ENCODE measurements around the gene ADCY9. TPM values are rescaled to one million over a fixed set of nuclear protein-coding genes. Genes with fewer than 3 reads are reported as not detected.

Gene ADCY9
- polyA plus RNA-seq, 4 donors: 8.7 to 10.9 (median 9.4) TPM

DNA sequence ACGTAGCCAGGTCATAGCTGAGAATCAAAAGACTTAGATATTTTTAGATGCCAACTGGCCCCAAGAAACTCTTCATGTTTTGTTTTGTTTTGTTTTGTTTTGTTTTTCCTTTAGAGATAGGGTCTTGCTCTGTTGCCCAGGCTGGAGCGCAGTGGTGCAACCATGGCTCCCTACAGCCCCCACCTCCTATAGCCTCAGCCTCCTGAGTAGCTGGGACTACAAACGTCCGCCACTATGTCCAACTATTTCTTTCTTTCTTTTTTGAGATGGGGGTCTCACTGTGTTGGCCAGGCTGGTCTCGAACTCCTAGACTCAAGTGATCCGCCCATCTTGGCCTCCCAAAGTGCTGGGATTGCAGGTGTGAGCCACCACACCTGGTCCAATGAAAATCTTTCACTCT, 107.1 kb downstream of the ADCY9 start:
- DNase-seq (ENCODE audit: low read depth in 4 of 4, low spot score in 2 of 4): no peak

DNA sequence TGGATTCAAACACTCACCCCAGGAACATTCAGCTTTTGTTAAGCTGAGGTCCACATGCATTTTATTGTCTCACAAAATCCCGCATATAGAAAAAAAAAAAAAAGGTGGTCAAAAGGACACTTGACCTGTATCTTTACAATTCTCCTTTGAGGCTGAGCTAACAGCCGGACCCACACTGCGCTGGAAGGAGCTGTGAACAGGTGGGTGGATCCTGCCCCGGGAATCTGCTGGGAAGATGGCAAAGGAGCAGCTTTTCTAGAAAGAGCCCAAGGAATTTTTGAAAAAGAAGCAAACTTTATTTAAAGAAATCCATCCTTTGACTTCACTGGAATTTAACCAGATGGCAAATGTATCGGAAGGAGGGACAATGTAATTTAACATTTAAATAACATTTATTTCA, 108.1 kb downstream of the ADCY9 start:
- DNase-seq (ENCODE audit: low read depth in 4 of 4, low spot score in 2 of 4): no peak

DNA sequence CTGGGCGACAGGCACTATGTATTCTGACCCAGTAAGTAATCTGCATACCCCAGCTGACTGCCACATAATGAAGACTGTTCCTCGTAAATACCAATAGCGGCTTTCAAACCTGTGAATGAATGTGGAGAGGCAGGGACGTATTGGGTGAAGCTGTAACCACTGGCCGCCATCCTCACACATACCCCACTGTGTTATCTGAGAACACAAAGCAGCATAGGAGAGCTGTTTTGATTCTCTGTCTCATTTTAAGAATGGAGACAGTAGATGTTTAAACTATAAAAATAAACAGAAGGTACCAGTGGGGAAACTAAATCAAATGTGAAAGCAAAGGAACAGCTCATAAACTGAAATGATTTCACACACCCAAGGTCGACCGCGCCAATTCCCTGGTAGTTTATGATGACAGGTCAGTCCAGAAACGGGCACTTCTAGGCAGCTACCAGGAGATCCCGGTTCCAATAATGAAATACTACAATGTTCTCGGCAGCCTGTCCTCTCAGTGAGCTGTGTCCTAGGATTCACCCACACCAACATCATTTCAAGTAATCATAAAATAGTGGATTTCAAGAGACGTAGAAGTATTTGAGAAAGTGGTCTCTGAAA, 109.7 kb downstream of the ADCY9 start:
- DNase-seq (ENCODE audit: low read depth in 4 of 4, low spot score in 2 of 4): no peak

DNA sequence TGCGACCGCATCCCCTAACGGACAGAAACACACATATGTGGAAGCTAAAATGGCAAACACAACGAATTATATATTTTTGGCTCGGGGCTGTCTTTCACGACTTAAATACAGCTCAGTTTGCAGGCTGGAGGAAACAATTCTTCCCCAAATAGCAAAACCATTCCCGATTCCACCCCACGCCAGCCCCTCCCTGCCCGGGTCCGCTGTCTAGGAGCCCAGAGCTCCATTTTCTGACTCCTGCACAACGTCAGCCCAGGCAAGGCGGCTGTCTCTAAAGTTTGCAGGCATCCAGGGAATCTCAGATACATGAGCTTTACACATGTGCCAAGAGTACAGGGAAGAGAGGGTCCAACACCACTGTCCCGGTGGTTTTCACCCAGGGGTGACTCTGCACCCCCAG, 110.5 kb downstream of the ADCY9 start:
- DNase-seq (ENCODE audit: low read depth in 4 of 4, low spot score in 2 of 4): no peak

DNA sequence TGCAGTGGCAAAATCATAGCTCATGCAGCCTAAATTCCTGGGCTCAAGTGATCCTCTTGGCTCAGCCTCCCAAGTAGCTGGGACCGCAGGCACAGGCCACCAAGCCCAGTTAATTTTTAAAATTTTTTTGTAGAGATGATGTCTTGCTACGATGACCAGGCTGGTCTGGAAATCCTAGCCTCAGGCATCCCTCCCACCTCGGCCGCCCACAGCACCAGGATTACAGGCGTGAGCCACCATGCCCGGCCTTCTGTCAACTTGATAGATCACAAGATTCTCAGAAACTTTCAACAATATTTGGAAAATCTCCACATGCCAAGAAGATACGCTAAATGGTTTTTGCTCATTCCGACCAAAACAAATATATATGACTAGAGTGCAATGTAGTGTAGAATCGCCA, 111.0 kb downstream of the ADCY9 start:
- DNase-seq (ENCODE audit: low read depth in 4 of 4, low spot score in 2 of 4): no peak

DNA sequence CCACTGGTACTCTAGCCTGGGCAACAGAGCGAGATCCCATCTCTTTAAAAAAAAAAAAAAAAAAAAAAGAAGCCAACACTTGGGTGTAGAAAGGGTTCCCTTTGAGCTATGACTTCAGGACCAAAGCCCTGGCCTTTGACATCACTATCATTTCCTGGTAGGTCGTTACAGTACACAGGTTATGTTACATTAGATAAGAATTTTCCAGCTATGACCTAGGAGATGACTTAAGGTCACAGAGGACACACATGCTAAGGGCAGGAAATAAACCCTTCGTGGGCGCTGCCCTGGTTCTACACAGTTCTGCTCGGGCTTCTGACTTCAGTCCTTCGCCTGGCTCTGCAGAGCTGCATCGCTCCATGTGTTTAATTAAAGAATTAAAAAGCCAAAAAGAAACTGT, 112.0 kb downstream of the ADCY9 start:
- DNase-seq (ENCODE audit: low read depth in 4 of 4, low spot score in 2 of 4): no peak

DNA sequence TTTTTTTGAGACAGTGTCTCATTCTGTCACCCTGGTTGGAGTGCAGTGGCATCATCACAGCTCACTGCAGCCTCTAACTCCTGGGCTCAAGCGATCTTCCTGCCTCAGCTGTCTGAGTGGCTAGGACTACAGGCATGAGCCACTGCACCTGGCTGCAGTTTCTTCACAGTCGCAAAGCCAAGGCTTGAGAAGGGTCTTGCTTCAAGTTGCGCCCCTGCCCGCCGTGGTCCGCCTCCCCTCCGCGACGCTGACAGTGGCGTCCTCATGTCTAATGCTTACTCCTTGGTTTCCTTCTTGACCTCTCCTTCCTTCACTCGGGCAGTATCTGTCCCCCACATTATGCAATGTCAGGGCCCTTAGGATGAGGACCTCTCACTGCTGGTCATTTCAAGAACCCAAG, 112.7 kb downstream of the ADCY9 start:
- no peak for DNase-seq (ENCODE audit: low read depth in 4 of 4, low spot score in 2 of 4)

DNA sequence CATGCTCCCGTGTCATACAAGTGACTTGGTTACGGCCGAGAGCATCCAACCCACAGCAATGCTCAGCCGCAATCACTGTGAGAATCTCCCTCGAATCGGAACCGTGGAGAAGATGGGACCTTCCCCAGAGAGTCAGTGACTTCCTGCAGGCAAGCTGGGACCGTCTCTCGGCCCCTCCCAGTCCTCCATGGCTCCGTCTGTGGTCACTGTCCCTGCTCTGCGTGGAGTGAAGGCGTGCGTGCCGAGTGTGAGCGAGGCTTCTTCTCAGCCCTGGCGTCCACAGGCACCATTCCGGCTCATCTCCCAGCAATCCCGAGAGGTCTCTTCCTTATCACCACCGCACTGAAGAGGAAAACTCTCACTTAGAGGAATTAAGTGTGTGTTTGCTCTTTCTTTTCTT, 113.1 kb downstream of the ADCY9 start:
- DNase-seq (ENCODE audit: low read depth in 4 of 4, low spot score in 2 of 4): no peak

DNA sequence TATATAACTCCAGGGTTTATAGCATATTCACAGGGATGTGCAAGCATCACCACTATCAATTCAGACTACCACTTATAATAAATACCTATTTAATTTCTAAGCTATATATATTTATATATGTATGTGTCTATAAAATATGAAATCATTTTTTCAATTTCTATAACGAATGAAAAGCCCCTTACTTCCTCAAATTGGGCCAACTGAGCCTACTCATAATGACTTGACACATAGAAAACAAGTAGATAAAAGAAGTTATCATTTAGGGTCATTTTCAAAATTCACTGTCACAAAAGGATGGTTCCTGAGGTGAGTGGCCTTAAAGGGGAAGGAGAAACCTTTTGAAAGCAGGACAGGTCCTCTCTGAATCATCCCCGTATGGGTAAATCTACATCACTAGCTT, 114.1 kb downstream of the ADCY9 start:
- no peak for DNase-seq (ENCODE audit: low read depth in 4 of 4, low spot score in 2 of 4)

DNA sequence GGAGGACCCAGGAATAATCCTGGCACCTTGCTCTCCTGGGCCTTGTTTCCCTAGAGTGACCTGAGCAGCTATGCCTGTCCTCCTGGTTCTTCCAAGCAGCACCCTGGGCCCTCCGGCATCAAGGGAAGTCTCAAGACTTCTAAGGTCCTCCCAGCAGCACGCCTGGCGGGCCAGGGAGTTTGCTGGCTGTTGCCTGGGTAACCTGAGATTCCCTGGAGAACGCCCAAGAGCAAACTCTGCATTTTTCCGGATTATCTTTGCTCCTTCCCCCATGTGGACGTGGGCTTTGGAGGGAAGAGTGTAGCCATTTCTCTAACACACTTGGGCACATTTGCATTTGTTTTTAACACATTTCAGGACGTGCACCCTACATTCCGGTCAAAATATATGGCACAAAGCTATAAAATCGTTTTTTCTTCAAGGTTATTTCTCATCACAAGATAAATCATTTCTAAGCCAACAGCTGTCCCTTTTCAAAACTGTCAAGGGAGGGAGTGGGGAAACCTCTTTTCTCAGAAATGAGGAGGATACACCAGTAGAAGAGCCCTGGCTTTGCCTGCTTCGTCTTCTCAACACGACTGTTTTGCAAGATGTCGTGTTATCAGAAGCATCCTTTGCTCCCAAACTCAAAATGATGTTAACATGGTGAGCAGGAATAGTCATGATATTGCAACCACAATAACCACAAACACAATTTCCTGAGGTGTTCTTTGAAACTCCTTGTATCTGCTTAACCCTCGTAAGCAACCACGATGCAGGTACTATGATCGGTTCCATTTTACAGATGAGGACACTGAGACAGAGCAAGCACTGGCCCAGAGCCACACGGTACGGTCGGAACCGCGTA, 116.5 kb downstream of the ADCY9 start:
- DNase-seq (ENCODE audit: low read depth in 4 of 4, low spot score in 2 of 4): no peak

DNA sequence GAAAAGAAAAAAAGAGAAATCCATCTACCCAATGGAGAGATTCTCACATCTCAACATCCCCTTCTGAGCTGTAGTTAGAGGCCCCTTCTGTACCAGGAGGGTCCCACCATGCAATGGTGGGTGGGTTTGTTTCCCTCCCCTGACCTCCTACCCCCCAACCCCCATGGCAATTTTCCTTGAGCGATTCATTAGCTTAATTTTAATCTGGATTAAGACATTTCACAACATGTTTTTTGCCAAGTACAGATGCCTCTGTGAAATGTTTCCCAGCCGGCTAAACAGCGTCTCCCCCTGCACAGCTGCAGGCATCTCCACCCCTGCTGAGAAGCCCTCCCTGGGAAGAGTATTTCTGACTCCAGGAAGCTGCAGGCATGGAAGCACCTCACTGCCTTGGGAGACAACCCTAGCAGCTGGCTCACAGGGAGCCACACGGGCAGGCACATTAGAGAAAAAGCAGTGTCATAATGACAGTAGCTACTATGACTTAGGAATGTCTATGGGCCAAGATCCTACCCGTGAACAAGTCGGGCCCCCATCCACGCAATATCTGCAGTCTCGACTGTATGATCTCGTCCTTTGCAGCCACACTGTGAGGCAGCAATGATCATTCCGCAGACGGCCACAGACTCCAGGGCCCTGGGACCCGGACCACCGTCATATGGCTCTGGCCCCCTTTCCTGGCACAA, 117.3 kb downstream of the ADCY9 start:
- no peak for DNase-seq (ENCODE audit: low read depth in 4 of 4, low spot score in 2 of 4)

DNA sequence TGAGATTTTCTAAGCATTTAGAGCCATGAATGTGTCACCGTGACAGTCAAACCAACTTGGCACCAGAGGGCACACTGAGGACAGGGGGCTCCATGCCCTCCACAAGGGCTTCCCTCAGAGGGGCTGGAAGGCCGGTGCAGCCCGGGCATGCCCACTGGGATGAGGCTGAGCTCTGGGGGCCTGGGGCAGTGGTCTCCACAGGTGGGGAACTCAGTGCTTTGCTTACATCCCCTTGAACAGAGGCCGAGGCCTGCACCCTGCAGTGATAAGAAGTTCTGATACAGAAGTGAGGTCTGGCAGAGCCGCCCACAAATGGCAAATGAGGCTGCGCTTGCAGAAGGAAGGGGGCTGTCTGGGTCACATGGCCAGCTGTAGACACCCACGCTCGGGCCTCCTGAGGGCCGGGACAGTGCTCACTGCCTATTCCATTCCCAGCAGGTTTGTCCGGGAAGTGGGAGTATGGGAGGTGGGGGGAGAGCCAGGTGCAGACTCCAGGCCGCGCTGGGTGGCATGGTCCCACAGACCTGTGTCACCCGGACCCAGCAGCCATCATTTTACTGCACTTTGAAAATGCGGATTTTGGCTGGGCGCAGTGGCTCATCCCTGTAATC, 118.9 kb downstream of the ADCY9 start:
- DNase-seq (ENCODE audit: low read depth in 4 of 4, low spot score in 2 of 4): no peak

DNA sequence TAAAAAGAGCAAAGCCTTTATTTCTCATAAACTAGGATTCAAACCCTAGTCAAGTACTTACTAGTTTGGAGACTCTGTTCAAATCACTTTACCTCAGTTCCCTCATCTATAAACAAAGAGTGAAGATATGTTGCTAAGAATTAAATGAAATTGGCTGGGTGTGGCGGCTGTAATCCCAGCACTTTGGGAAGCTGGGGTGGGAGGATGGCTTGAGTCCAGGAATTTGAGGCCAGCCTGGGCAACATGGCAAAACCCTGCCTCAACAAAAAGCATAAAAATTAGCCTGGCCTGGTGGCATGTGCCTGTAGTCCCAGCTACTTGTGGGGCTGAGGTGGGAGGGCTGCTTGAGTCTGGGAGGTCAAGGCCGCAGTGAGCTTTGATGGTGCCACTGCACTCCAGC, 121.2 kb downstream of the ADCY9 start:
- no peak for DNase-seq (ENCODE audit: low read depth in 4 of 4, low spot score in 2 of 4)

DNA sequence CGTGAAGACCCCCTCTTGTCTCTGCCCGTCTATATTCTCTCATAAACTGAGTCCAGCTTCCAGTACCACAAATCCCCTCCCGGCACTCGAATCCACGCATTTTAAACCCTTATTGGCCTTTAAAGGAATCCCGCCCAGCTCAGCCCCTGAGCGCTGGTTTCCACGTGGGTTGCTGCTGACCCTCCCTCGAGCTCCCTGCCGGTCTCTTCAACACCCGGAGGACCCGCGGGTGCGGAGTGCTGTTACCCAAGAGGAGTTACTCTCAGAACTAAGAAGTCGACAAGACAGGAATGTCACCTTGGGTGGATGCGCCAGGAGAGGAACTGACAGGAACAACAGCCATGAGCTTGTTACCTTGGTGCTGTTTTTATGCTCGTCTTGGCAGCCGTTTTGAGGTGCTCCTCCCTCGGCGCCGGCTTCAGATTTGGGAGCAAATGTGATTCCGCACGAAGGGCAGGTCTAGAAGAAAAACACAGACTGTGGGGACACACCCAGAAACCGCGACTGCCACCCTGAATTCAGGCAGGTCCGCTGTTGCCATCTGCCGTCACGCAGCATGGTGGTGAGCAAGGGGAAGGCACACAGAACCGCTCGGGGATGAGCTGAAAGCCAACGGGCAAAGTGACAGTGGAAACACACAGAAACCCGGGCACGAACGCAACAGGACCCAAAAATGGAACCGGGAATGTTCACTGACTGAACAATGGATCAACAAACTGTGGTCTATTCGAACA, 123.0 kb downstream of the ADCY9 start:
- no peak for DNase-seq (ENCODE audit: low read depth in 4 of 4, low spot score in 2 of 4)

DNA sequence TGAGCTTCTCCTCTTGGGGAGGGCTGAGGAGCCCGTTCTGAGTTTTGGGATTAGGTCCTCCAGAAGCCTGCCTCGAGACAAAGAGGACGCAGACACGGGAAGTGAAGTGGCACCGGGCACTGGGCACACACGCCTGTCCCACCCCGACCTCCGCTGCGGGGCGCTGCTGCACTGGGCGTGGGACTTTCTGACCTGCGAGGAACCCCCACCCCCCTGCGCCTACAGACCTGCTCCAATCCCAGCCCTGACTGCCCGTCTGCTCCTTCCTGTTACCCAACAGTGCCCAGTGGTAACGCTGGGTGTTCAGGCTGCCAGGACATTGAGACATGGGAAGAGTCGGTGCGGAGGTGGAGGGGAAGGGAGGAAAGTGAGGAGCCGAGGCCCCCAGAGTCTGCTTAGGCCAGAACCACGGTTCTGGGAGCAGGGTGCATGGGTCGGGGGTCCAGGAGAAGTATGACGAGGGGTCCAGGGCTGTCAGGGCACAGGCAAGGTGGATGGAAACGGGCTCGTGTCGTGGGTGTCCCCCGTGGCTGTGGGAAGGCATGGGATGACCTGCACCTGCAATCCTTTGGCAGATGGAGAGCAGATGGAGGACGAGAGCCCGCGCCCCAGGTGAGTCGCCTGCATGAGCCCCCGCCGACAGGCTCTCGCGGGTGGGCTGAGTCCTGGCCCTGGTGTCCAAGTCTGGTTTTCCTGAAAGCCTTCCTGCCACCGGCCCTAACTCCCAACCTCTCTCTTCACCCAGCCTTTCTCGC, 123.8 kb downstream of the ADCY9 start:
- DNase-seq (ENCODE audit: low read depth in 4 of 4, low spot score in 2 of 4): no peak

DNA sequence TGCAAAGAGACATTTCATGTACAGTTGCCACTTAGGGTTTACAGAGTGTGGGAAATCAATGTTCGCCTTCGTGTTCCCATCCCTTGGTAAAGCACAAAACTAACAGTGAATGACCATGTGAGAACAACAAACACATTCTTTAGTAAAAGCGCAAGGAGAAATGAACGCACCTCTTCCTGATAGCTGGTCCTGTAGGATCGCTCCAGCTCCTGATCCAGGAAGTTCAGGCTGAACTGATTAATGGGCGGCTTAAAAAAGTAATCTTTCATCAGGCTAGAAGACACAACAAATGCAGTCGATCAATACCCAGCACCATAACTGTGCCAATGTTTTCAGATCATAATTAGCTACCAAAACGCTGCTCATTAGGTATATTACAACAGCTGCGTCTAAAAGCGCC, 127.4 kb downstream of the ADCY9 start:
- no peak for DNase-seq (ENCODE audit: low read depth in 4 of 4, low spot score in 2 of 4)

DNA sequence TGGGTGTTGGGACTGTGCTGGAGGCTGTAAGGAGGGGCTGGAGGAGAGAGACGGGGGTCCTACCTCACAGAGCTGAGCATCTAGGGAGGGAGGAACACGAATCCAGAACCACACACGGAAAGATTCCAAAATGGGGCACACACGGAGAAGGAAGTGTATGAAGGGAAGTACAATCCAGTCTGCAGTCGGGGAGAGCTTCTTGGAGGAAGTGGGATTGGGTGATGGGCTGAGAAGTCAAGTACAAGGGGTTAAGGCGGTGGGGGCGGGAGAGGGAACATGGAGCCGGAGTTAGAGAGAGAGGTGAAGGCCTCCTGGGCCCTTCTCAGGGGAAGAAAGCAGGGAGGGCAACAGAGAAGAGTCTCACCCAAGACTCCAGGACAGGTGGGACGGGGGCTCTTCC, 128.2 kb downstream of the ADCY9 start:
- no peak for DNase-seq (ENCODE audit: low read depth in 4 of 4, low spot score in 2 of 4)

DNA sequence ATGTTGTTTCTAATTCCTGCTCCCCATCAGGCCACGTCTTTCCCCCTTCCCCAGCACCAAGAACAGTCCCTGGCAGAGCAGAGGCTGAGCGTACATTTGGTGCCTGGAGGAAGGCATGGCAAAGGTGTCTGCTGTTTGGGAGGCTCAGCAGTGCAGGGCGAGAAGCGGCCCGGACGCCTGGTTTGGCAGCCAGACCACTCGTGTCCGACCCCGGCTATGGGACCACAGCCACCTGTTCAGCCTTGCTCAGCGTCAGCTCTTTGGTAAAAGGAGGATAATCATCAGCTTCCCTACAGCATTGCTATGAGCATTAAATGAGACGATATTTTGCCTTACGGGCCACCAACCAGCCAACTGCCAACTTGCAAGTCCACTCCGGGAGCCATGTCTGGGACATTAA, 129.0 kb downstream of the ADCY9 start:
- DNase-seq (ENCODE audit: low read depth in 4 of 4, low spot score in 2 of 4): no peak

DNA sequence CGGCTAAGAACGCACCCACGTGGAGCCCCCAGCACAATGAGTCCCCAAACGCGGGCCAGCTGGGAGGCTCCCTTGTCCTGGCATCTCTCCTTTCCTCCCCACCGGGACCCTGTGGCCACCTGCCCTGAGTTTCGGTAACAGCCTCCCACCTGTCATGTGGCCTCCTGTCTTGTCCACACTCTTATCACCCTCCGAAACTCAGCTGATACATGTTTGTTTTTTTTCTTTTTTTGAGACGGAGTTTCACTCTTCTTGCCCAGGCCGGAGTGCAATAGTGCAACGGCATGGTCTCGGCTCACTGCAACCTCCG, 130.1 kb downstream of the ADCY9 start:
- no peak for DNase-seq (ENCODE audit: low read depth in 4 of 4, low spot score in 2 of 4)
